SHP77 treated with DMSO at 0.1 percent for 48 hours (cell line): Measurements from ENCODE around the gene RUNDC3A.
"Not testable (repeated sequence)": the region's sequence is repeated elsewhere in the genome, so short reads cannot be mapped to it uniquely, and the experiment has no call there.

Experiments
- DNase-seq: peaks from one replicate; lab custom pipeline; 2025; lab: John Stamatoyannopoulos, UW

RUNDC3A gene

GRCh38 chr17:44343510-44344209 lies 35.3 kb downstream of the RUNDC3A start:
- no peak for DNase-seq

GRCh38 chr17:44344939-44345453 lies 36.6 kb downstream of the RUNDC3A start, which contains the start of gene GRN:
Gene GRN (plus strand): TSS chr17:44345302. CDS start chr17:44349165, 3,863 bp downstream.
- DNase-seq, result peak; percentile 99

DNA sequence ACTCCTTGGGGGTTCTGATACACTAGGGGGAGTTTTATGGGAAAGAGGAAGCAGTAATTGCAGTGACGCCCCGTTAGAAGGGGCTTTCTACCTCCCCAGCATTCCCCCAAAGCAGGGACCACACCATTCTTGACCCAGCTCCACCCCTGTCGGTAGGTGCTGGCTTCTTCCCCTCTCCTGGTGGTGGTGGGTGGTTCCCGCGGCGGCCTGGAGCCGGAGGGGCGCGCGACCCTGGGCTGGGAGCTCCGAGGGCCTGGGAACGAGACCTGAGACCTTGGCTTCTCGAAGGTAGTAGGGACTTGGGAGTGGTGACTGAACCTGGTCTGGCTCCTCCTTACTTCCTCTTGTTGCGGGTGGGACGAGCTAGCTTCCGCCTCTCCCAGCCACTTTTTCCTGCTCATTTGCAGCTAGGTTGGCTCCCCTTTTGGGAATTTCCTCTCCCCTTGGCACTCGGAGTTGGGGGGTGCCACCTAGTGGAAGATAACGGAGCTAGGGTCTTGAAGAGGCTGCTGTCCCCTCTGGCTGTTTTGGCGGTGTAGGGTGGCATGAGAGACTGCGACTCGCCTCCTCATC lies 37.1 kb downstream of the RUNDC3A start:
- DNase-seq, result peak; percentile 57

DNA sequence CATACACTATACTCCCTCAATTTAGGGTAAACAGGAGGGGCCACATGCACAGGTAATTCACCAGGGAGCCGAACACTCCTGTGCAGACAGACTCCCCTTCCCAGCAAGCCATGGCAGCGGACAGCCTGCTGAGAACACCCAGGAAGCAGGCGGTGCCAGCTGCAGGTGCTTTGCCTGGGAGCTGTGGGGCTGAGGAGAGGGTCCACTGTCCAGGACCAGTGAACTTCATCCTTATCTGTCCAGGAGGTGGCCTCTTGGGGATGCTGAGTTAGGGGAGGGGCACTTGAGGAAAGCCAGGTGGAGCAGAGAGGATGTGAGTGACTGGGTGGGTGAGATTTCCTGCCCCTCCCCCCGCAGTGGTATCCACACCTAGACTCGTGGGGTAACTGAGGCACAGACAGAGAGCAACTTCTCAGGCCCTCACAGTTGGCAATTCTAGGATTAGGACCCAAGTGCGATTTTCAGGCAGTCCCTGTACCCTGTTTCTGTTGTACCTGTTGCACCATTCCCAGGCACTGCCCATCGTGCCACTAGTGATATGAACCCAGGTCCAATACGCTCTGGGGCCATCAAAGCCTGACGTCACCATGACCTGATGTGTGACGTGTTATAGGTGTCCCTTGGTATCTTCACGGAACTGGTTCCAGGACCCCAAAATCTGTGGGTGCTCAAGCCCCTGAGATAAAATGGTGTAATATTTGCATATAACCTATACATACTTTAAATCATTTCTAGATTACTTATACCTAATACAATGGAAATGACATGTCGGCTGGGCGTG lies 37.9 kb downstream of the RUNDC3A start:
- DNase-seq, result no peak

DNA sequence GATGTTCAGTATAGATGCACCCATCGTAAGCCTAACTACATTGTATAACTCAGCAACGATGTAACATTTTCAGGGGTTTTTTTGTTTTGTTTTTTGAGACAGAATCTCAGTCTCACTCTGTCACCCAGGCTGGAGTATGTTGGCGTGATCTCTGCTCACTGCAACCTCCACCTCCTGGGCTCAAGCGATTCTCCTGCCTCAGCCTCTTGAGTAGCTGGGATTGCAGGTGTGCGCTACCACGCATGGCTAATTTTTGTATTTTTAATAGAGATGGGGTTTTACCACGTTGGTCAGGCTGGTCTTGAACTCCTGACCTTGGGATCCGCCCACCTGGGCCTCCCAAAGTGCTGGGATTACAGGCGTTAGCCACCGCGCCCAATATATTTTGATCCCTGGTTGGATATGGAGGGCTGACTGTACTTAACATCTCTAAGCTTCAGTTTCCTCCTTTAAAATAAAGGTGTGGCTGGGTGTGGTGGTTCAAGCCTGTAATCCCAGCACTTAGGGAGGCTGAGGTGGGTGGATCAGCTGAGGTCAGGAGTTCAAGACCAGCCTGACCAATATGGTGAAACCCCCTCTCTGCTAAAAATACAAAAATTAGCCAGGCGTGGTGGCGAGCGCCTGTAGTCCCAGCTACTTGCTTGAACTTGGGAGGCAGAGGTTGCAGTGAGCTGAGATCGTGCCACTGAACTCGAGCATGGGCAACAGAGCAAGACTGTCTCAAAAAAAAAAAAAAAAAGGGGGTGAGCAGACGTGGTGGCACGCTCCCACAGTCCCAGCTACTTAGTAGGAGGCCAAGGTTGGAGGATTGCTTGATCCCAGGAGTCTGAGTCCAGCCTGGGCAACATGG lies 39.0 kb downstream of the RUNDC3A start:
- DNase-seq, result not testable (repeated sequence)

- DNase-seq, result no peak
These were observed 40.0 kb downstream of the RUNDC3A start for GRCh38 chr17:44348234-44348987.

DNA sequence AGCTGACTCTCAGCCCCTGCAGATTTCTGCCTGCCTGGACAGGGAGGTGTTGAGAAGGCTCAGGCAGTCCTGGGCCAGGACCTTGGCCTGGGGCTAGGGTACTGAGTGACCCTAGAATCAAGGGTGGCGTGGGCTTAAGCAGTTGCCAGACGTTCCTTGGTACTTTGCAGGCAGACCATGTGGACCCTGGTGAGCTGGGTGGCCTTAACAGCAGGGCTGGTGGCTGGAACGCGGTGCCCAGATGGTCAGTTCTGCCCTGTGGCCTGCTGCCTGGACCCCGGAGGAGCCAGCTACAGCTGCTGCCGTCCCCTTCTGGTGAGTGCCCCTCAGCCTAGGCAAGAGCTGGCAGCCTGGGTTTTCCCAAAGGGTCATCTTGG lies 40.6 kb downstream of the RUNDC3A start:
- DNase-seq, result no peak

GRCh38 chr17:44349553-44350070 lies 41.2 kb downstream of the RUNDC3A start:
- no peak for DNase-seq

DNA sequence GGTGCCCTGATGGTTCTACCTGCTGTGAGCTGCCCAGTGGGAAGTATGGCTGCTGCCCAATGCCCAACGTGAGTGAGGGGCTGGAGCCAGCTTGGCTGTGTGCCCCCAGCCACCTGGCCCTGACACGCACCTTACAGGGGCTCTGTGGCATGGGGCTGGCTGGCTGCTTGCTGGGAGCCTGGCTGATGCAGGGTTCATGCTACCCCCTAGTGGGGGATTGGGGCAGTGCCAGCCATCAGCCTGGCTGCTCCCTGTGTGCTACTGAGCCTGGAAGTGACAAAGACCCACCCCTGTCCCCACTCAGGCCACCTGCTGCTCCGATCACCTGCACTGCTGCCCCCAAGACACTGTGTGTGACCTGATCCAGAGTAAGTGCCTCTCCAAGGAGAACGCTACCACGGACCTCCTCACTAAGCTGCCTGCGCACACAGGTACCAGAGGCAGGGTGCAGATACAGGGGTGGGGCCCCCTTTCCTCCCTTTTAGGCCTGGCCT lies 42.4 kb downstream of the RUNDC3A start:
- DNase-seq, result no peak

- no peak for DNase-seq
These were observed 43.1 kb downstream of the RUNDC3A start for GRCh38 chr17:44351464-44351863.

GRCh38 chr17:44351961-44352827 lies 43.8 kb downstream of the RUNDC3A start:
- no peak for DNase-seq

- DNase-seq, result no peak
These were observed 44.6 kb downstream of the RUNDC3A start for GRCh38 chr17:44352828-44353671.

- no peak for DNase-seq
These were observed 45.4 kb downstream of the RUNDC3A start for GRCh38 chr17:44353672-44354331.

- DNase-seq, result no peak
These were observed 46.5 kb downstream of the RUNDC3A start for GRCh38 chr17:44354582-44355561.

- DNase-seq, result no peak
These were observed 47.3 kb downstream of the RUNDC3A start for GRCh38 chr17:44355642-44356099.

DNA sequence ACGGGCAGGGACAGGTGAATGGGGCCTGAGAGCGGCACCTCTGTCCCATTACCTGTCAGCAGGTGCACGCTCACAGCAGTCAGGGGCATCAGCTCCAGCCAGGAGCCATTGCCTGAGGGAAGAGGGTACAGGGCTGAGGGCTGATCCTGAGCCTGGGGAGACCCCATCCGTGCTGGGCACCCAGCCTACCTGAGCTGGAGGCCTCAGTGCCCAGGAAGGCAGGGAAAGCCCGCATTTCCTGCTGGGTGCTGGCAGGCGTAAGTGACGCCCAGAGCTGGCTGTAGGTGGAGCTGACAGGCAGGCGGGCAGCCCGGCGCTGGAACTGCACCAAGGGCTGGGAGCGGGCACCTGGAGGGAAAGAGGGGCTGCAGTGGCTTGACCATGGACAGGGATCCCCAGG lies 47.8 kb downstream of the RUNDC3A start:
- DNase-seq, result no peak

- no peak for DNase-seq
These were observed 49.7 kb downstream of the RUNDC3A start for GRCh38 chr17:44358066-44358465.
